Camera-type eye (tissue), 1 donor: ENCODE measurements around the gene HHIPL2. TPM values are rescaled to one million over a fixed set of nuclear protein-coding genes. Genes with fewer than 3 reads are reported as not detected.

ENCODE experiments used
- total RNA-seq: library from RNA; depleted of rRNA; stranded (reverse); fragments of >200 nt; gene quantifications from one replicate; pipeline ENCODE4 v1.2.3, GENCODE V29; 2014

Gene HHIPL2
- 0.27 TPM for total RNA-seq

DNA sequence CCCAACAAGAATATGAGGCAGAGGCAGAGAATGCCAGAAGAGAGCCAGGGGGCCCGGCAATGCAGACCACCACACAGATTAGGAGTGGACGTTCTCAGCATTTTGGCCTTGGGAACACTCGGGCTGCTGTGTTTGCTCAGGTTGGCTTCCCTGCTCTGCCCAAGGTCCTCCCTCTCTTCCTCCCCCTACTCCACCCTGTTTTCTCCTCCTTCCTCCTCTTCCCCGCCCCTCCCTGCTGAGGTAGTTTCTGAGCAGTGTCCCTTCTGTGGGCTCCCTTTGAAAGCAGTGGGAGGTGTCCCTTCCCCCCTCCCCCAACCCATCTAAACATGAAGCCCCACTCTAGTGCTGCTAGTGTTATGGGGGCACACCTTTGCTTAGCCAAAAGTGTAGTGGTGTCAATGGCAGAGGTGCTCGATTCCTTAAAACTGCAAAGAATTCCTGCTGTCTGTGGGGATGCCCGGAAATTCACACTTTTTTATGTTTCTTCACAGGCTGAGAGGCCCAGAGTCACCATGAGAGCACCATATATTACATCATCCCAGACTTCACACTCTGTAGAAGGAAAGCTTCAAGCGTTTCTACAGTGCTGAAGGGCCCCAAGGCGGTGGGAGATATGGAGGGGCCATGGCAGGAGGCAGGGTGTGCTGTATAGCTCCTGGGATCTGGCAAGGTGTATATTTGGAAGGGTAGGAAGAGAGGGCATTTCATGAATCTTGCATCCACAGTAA, at the start of gene HHIPL2:
TSS of gene HHIPL2 (minus strand) at position 161 of the 728 bp plus-strand sequence. CDS start at position 101, 60 bp downstream.

GRCh38 chr1:222589462-222590302, 41.8 kb upstream of the HHIPL2 start, which contains the start of gene TAF1A:
TSS of gene TAF1A (minus strand) at chr1:222589933.

Other genes with a start within 250 kb of the HHIPL2 start
- gene TAF1A, start 41.8 kb upstream of the HHIPL2 start, total RNA-seq: 21.9 TPM
- gene MIA3, start 70.0 kb upstream of the HHIPL2 start, total RNA-seq: 69.7 TPM
- 51.2 TPM for gene AIDA, start 164.4 kb upstream of the HHIPL2 start, total RNA-seq
- 89.2 TPM for gene BROX, start 164.5 kb upstream of the HHIPL2 start, total RNA-seq
- 0.82 TPM for gene FAM177B, start 189.1 kb upstream of the HHIPL2 start, total RNA-seq